Hippocampal formation (tissue), 2 donors: ENCODE measurements around the gene SLC6A19.

Source experiments
- DNase-seq, 2 donors: peaks; one replicate each; lab custom pipeline; 2025; lab: John Stamatoyannopoulos, UW

SLC6A19 gene

GRCh38 chr5:1180841-1181271 lies 20.5 kb upstream of the SLC6A19 start:
- DNase-seq = no peak

GRCh38 chr5:1181451-1182359 lies 19.7 kb upstream of the SLC6A19 start:
- DNase-seq = no peak

- no peak for DNase-seq
These were observed 19.1 kb upstream of the SLC6A19 start for GRCh38 chr5:1182360-1182632.

GRCh38 chr5:1182633-1183423 lies 18.6 kb upstream of the SLC6A19 start:
- DNase-seq = peak; percentile 79 to 80

GRCh38 chr5:1183424-1184162 lies 17.8 kb upstream of the SLC6A19 start:
- no peak for DNase-seq

GRCh38 chr5:1184163-1184470 lies 17.3 kb upstream of the SLC6A19 start:
- DNase-seq = no peak

- DNase-seq = no peak
These were observed 16.9 kb upstream of the SLC6A19 start for GRCh38 chr5:1184481-1184880.

GRCh38 chr5:1185038-1185627 lies 16.3 kb upstream of the SLC6A19 start:
- no peak for DNase-seq

GRCh38 chr5:1185629-1186350 lies 15.6 kb upstream of the SLC6A19 start:
- no peak for DNase-seq

- no peak for DNase-seq
These were observed 14.8 kb upstream of the SLC6A19 start for GRCh38 chr5:1186351-1187233.

GRCh38 chr5:1187234-1187949 lies 14.0 kb upstream of the SLC6A19 start:
- no peak for DNase-seq

- no peak for DNase-seq
These were observed 13.5 kb upstream of the SLC6A19 start for GRCh38 chr5:1187950-1188334.

- DNase-seq = no peak
These were observed 12.9 kb upstream of the SLC6A19 start for GRCh38 chr5:1188464-1188863.

- no peak for DNase-seq
These were observed 12.1 kb upstream of the SLC6A19 start for GRCh38 chr5:1189269-1189668.

GRCh38 chr5:1190278-1190677 lies 11.1 kb upstream of the SLC6A19 start:
- DNase-seq = no peak

GRCh38 chr5:1190837-1191239 lies 10.6 kb upstream of the SLC6A19 start:
- no peak for DNase-seq

GRCh38 chr5:1192971-1193590 lies 8.3 kb upstream of the SLC6A19 start:
- no peak for DNase-seq

GRCh38 chr5:1193591-1193985 lies 7.8 kb upstream of the SLC6A19 start:
- DNase-seq = no peak

- DNase-seq = no peak
These were observed 7.0 kb upstream of the SLC6A19 start for GRCh38 chr5:1194378-1194777.

- no peak for DNase-seq
These were observed 6.0 kb upstream of the SLC6A19 start for GRCh38 chr5:1195439-1195838.
